ENCODE data around the gene ABHD8.

DNA sequence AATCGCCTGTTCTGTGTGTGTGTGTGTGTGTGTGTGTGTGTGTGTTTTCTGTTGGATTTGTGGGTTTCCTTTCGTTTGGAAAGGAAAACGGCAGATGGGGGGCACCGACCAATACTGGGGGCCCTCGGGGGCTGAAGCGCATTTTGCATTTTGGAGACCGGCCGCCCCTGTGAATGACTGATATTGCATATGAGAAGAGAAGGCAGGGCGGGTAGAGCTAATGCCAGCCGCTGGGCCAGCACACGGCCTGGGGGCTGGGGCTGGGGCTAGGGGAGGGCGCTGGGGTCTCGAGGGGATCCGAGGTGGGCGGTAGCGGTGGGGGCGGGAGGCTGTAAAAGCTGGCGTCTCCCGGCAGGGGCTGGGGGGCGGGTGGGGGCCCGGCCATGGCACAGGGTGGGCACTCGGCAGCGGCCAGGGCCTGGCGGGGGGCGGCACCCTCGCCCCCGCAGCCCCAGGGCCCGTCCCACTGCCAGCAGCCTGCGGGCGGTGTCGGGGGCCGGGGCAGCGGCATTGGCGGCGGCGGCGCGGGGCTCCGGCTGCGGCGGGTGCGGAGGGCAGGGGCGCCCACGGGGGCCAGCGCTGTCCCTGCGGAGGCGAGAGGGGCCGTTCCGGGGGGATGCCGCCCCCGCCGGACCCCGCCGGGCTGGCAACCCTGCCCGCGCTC is 20.2 kb upstream of the ABHD8 start:
- TF ChIP-seq FOS (IDR thresholded peaks at IDR 0.05; ENCODE audit: low read depth, low read length) (no peak), CEBPB (IDR thresholded peaks at IDR 0.05; ENCODE audit: low read depth, low read length) (no peak), SMC3 (IDR thresholded peaks at IDR 0.05; ENCODE audit: low read depth, low read length) (no peak), POLR2A (IDR thresholded peaks at IDR 0.05; ENCODE audit: low read depth, low read length) (no peak), CTCF (conservative IDR thresholded peaks at IDR 0.05; ENCODE audit: low read depth, low read length) (no peak), RAD21 (IDR thresholded peaks at IDR 0.05; ENCODE audit: low read length) (no peak), RFX5 (IDR thresholded peaks at IDR 0.05; ENCODE audit: low read depth, low read length) (no peak), CHD1 (IDR thresholded peaks at IDR 0.05; ENCODE audit: low read depth, low read length) (no peak)

All from IMR-90 (cell line).